ENCODE measurements around the gene CADPS2.

CADPS2 gene

DNA sequence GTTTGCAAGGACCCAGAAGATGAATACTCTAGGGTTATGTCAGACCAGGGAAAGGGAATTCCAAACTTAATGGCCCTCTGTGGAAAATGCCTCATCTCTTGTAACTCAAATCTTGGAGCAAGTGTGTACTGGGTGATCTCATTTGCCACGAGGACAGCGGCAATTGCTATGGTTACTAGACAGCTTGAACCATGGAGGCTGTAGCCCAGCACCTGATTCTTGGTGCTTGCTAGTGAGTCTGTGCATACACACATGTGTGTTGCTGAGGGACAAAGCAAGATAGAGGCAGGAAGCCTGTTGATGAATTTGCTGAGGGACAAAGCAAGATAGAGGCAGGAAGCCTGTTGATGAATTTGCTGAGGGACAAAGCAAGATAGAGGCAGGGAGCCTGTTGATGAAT is 523.1 kb downstream of the CADPS2 start:
- TF ChIP-seq TEAD4 (IDR thresholded peaks at IDR 0.05), result no peak
- no peak for TF ChIP-seq NFIC (IDR thresholded peaks at IDR 0.05)
- TF ChIP-seq ZBTB7A (IDR thresholded peaks at IDR 0.05; ENCODE audit: low read depth), result no peak
- TF ChIP-seq TAF1 (IDR thresholded peaks at IDR 0.05; ENCODE audit: low read depth), result no peak
- TF ChIP-seq RAD21 (IDR thresholded peaks at IDR 0.05; ENCODE audit: low read depth), result no peak
- TF ChIP-seq CREB1 (IDR thresholded peaks at IDR 0.05; ENCODE audit: low read depth), result no peak
- no peak for TF ChIP-seq MAX (IDR thresholded peaks at IDR 0.05)
- TF ChIP-seq EP300 (IDR thresholded peaks at IDR 0.05; ENCODE audit: borderline replicate concordance), result no peak
- no peak for TF ChIP-seq TCF12 (IDR thresholded peaks at IDR 0.05; ENCODE audit: low read depth)
- no peak for TF ChIP-seq REST (IDR thresholded peaks at IDR 0.05; ENCODE audit: low read depth)
- TF ChIP-seq FOXM1 (IDR thresholded peaks at IDR 0.05; ENCODE audit: borderline replicate concordance, low read depth), result no peak
- TF ChIP-seq, protein P1, sequence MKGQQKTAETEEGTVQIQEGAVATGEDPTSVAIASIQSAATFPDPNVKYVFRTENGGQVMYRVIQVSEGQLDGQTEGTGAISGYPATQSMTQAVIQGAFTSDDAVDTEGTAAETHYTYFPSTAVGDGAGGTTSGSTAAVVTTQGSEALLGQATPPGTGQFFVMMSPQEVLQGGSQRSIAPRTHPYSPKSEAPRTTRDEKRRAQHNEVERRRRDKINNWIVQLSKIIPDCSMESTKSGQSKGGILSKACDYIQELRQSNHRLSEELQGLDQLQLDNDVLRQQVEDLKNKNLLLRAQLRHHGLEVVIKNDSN (IDR thresholded peaks at IDR 0.05), result no peak
- no peak for TF ChIP-seq YY1 (IDR thresholded peaks at IDR 0.05; ENCODE audit: low read depth)
- no peak for TF ChIP-seq EGR1 (IDR thresholded peaks at IDR 0.05)

GRCh38 chr7:122362473-122362872 is 523.8 kb downstream of the CADPS2 start:
- TF ChIP-seq REST (IDR thresholded peaks at IDR 0.05; ENCODE audit: low read depth) (no peak), EP300 (IDR thresholded peaks at IDR 0.05; ENCODE audit: borderline replicate concordance) (no peak), EGR1 (IDR thresholded peaks at IDR 0.05) (no peak), CREB1 (IDR thresholded peaks at IDR 0.05; ENCODE audit: low read depth) (no peak), YY1 (IDR thresholded peaks at IDR 0.05; ENCODE audit: low read depth) (no peak), TCF12 (IDR thresholded peaks at IDR 0.05; ENCODE audit: low read depth) (no peak), TEAD4 (IDR thresholded peaks at IDR 0.05) (no peak), ZBTB7A (IDR thresholded peaks at IDR 0.05; ENCODE audit: low read depth) (no peak), FOXM1 (IDR thresholded peaks at IDR 0.05; ENCODE audit: borderline replicate concordance, low read depth) (no peak), CEBPB (IDR thresholded peaks at IDR 0.05) (no peak), RAD21 (IDR thresholded peaks at IDR 0.05; ENCODE audit: low read depth) (no peak), MAX (IDR thresholded peaks at IDR 0.05) (no peak), NFIC (IDR thresholded peaks at IDR 0.05) (no peak), TAF1 (IDR thresholded peaks at IDR 0.05; ENCODE audit: low read depth) (no peak)
- TF ChIP-seq, protein P1 (IDR thresholded peaks at IDR 0.05), result no peak

DNA sequence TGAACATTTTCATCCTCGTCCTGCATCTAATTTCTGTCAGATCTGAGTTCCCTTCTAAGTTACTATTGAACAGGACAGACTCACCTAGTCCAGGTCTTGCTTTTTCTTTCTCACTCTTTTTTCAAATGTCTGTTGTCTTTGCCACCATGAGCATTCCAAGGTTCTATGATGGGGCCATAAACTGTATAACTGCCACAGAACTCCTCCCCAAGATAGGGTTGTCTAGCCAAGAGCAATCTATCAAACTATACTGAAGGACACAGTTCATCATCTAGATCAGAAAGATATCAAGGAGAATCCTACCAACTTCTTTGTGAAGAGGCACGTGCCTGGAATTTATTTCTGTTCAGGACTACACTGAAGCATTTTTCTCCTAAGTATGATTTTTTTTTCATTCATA is 531.6 kb downstream of the CADPS2 start:
- TF ChIP-seq MAX (IDR thresholded peaks at IDR 0.05), result no peak
- no peak for TF ChIP-seq ZBTB7A (IDR thresholded peaks at IDR 0.05; ENCODE audit: low read depth)
- TF ChIP-seq NFIC (IDR thresholded peaks at IDR 0.05), result no peak
- TF ChIP-seq RAD21 (IDR thresholded peaks at IDR 0.05; ENCODE audit: low read depth), result no peak
- TF ChIP-seq YY1 (IDR thresholded peaks at IDR 0.05; ENCODE audit: low read depth), result no peak
- TF ChIP-seq TAF1 (IDR thresholded peaks at IDR 0.05; ENCODE audit: low read depth), result no peak
- no peak for TF ChIP-seq EGR1 (IDR thresholded peaks at IDR 0.05)
- no peak for TF ChIP-seq EP300 (IDR thresholded peaks at IDR 0.05; ENCODE audit: borderline replicate concordance)
- TF ChIP-seq TCF12 (IDR thresholded peaks at IDR 0.05; ENCODE audit: low read depth), result no peak
- TF ChIP-seq REST (IDR thresholded peaks at IDR 0.05; ENCODE audit: low read depth), result no peak
- no peak for TF ChIP-seq TEAD4 (IDR thresholded peaks at IDR 0.05)
- no peak for TF ChIP-seq FOXM1 (IDR thresholded peaks at IDR 0.05; ENCODE audit: borderline replicate concordance, low read depth)
- TF ChIP-seq CEBPB (IDR thresholded peaks at IDR 0.05), result no peak
- TF ChIP-seq, protein P1 (IDR thresholded peaks at IDR 0.05), result no peak
- TF ChIP-seq CREB1 (IDR thresholded peaks at IDR 0.05; ENCODE audit: low read depth), result no peak
